Brain microvascular endothelial cell (primary cell): ENCODE results near the gene SAP30.

ENCODE experiments used
- DNase-seq: peaks from one replicate; pipeline ENCODE4 v3.0.0-alpha.2; 2020
- H3K27ac ChIP-seq: fragments of 250-450 bp; sonication (Bioruptor Pico); 2 replicates; pipeline ENCODE4 v1.5.1; 2020; ENCODE audit warnings: mild to moderate bottlenecking, moderate library complexity
- H3K27me3 ChIP-seq: fragments of 250-450 bp; sonication (Bioruptor Pico); replicated peaks from 2 replicates; pipeline ENCODE4 v1.5.1; 2020; ENCODE audit warnings: mild to moderate bottlenecking
- H3K36me3 ChIP-seq: fragments of 250-450 bp; sonication (Bioruptor Pico); replicated peaks from 2 replicates; pipeline ENCODE4 v1.5.1; 2020; ENCODE audit warnings: mild to moderate bottlenecking
- H3K4me3 ChIP-seq: 2 replicates; pipeline ENCODE4 v1.5.1; 2011; ENCODE audit warnings: low read depth, mild to moderate bottlenecking, control low read depth, low read length, moderate library complexity
- CTCF ChIP-seq: IDR thresholded peaks from 2 replicates; pipeline ENCODE4 v1.5.1; 2011; ENCODE audit warnings: low read depth, mild to moderate bottlenecking, moderate library complexity, low read length, control low read depth, inconsistent platforms; ENCODE audit errors: missing control alignments
- in situ Hi-C: cut with HindIII; loops from 2 replicates; pipeline ENCODE4 v1.10.0; 2017; ENCODE audit warnings: low sequenced_read_pairs, low pct_ligation_motif_present

SAP30 gene

GRCh38 chr4:173362666-173363065, 8.1 kb upstream of the SAP30 start:
- H3K27me3 ChIP-seq: no peaks in the 10 kb centered on the region
- H3K4me3 ChIP-seq: no peak overlapping the region
- TF ChIP-seq CTCF: no peak
- no peak overlapping the region for H3K27ac ChIP-seq
- in situ Hi-C loops: no loop called here
- no peaks in the 10 kb centered on the region for H3K36me3 ChIP-seq
- no peak for DNase-seq

GRCh38 chr4:173365359-173365996, 5.3 kb upstream of the SAP30 start:
- DNase-seq: no peak
- in situ Hi-C loops: no loop called here
- Histone ChIP-seq H3K36me3 (no peaks in the 10 kb centered on the region), H3K27ac (no peak overlapping the region), H3K27me3 (no peaks in the 10 kb centered on the region), H3K4me3 (no peak overlapping the region)
- TF ChIP-seq CTCF: no peak

GRCh38 chr4:173367285-173367684, 3.5 kb upstream of the SAP30 start:
- TF ChIP-seq CTCF: no peak

GRCh38 chr4:173367946-173368345, 2.8 kb upstream of the SAP30 start:
- no peak for DNase-seq
- in situ Hi-C loops: no loop called here
- no peaks in the 10 kb centered on the region for H3K27me3 ChIP-seq
- H3K4me3 ChIP-seq: no peak overlapping the region
- H3K27ac ChIP-seq: no peak overlapping the region
- no peak for TF ChIP-seq CTCF
- no peaks in the 10 kb centered on the region for H3K36me3 ChIP-seq

More at GRCh38 chr4:173367285-173367684, 3.5 kb upstream of the SAP30 start:
- Histone ChIP-seq H3K27me3 (no peaks in the 10 kb centered on the region), H3K36me3 (no peaks in the 10 kb centered on the region), H3K4me3 (no peak overlapping the region), H3K27ac (no peak overlapping the region)
- DNase-seq: no peak
- in situ Hi-C loops: no loop called here

GRCh38 chr4:173370130-173370476, 651 bp upstream of the SAP30 start:
- DNase-seq: peak; percentile 53
- no peaks in the 10 kb centered on the region for H3K27me3 ChIP-seq
- TF ChIP-seq CTCF: no peak
- in situ Hi-C loops: no loop called here
- H3K27ac ChIP-seq: peak overlapping the region; percentile 62
- peak overlapping the region; percentile 86 for H3K4me3 ChIP-seq
- no peaks in the 10 kb centered on the region for H3K36me3 ChIP-seq
